ENCODE measurements around the gene KIF20B.
"Not testable (repeated sequence)": the region's sequence is repeated elsewhere in the genome, so short reads cannot be mapped to it uniquely, and the experiment has no call there.

DNA sequence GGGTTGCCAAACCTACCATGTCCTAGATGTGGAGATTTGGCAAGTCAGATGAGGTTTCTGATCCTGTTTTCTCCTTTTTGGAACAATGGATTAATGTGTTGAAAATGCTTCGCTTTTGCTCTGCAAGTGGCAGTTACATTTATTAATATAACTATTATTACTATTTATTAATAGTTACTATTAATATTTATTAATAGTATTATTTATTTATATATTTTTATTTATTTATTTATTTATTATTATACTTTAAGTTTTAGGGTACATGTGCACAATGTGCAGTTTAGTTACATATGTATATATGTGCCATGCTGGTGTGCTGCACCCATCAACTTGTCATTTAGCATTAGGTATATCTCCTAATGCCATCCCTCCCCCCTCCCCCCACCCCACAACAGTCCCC lies 62.3 kb downstream of the KIF20B start:
- TF ChIP-seq, protein P1, sequence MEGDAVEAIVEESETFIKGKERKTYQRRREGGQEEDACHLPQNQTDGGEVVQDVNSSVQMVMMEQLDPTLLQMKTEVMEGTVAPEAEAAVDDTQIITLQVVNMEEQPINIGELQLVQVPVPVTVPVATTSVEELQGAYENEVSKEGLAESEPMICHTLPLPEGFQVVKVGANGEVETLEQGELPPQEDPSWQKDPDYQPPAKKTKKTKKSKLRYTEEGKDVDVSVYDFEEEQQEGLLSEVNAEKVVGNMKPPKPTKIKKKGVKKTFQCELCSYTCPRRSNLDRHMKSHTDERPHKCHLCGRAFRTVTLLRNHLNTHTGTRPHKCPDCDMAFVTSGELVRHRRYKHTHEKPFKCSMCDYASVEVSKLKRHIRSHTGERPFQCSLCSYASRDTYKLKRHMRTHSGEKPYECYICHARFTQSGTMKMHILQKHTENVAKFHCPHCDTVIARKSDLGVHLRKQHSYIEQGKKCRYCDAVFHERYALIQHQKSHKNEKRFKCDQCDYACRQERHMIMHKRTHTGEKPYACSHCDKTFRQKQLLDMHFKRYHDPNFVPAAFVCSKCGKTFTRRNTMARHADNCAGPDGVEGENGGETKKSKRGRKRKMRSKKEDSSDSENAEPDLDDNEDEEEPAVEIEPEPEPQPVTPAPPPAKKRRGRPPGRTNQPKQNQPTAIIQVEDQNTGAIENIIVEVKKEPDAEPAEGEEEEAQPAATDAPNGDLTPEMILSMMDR (conservative IDR thresholded peaks at IDR 0.05; ENCODE audit: low read depth, low read length), result not testable (repeated sequence)
- not testable (repeated sequence) for TF ChIP-seq EZH2 (IDR thresholded peaks at IDR 0.05; ENCODE audit: borderline replicate concordance, low read depth, low read length, poor library complexity, severe bottlenecking)

Data from A673 (cell line).